ENCODE data around the gene UCN.

UCN gene

DNA sequence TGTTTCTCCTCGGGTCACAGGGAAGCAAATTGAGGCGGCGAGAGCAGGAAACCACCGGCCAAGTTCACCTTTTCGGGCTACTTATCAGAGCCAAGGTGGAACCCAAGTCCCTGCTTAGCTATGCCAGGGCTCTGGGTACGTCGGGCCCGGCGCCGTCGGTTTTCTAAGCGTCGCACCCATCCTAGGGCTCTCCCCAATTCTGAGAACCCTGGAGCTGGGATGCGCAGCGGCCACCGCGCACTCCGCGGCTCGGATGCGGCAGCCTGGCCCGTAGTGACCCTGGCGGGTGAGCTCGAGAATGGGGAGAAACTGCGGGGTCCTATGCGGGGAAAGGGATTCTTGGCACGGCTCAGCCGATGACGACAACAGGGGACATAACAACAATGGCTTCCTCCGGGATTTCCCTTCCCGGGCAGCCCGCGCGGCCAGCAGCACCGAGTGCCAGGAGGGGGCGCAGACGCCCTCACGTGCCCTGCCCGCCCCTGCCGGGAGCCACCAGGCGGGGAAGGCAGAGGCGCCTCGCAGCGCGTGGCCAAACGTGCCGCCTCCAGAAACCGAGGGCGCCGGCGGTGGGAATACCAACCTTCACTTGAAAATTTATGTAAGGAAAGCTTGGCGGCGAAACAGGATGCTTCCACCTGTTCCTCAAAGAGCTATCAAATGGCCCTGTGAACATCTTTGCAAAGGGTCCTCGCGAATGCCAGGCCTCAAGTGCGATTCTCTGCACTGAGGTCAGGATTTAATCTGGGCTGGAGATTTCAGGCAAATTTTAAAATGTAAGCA, 43.3 kb downstream of the UCN start:
- H3K9me2 ChIP-seq (replicated peaks; ENCODE audit: insufficient read depth, low read length): no peaks in the 10 kb centered on the region
- no peaks in the 10 kb centered on the region for H3K36me3 ChIP-seq (replicated peaks; ENCODE audit: insufficient read depth, low read length)
- H3F3A ChIP-seq (ENCODE audit: insufficient read depth, low read length): no peaks in the 10 kb centered on the region
- no peak overlapping the region for H3K27ac ChIP-seq (ENCODE audit: low read length)
- peak overlapping the region; percentile 81 for H3K4me2 ChIP-seq (ENCODE audit: low read depth, low read length)
- no peaks in the 10 kb centered on the region for H3K79me2 ChIP-seq (ENCODE audit: low read length)
- peaks cover 52% of the 10 kb centered on the region for H3K27me3 ChIP-seq (replicated peaks; ENCODE audit: insufficient read depth, low read length)
- peaks cover 5% of the 10 kb centered on the region; the same call in 1 of the 2 replicates for H3K4me1 ChIP-seq (ENCODE audit: low read length)
- peak overlapping the region; percentile 65 for H3K4me3 ChIP-seq (ENCODE audit: low read length)
- no peaks in the 10 kb centered on the region for H4K20me1 ChIP-seq (ENCODE audit: insufficient read depth, low read length)
- H3K9ac ChIP-seq (ENCODE audit: low read length): no peak overlapping the region
- no peak for TF ChIP-seq EZH2phosphoT487 (IDR thresholded peaks at IDR 0.05; ENCODE audit: low read length)
- TF ChIP-seq, protein P1, sequence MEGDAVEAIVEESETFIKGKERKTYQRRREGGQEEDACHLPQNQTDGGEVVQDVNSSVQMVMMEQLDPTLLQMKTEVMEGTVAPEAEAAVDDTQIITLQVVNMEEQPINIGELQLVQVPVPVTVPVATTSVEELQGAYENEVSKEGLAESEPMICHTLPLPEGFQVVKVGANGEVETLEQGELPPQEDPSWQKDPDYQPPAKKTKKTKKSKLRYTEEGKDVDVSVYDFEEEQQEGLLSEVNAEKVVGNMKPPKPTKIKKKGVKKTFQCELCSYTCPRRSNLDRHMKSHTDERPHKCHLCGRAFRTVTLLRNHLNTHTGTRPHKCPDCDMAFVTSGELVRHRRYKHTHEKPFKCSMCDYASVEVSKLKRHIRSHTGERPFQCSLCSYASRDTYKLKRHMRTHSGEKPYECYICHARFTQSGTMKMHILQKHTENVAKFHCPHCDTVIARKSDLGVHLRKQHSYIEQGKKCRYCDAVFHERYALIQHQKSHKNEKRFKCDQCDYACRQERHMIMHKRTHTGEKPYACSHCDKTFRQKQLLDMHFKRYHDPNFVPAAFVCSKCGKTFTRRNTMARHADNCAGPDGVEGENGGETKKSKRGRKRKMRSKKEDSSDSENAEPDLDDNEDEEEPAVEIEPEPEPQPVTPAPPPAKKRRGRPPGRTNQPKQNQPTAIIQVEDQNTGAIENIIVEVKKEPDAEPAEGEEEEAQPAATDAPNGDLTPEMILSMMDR (IDR thresholded peaks at IDR 0.05; ENCODE audit: low read length): peak; percentile 52
- peak overlapping the region; percentile 87 for H2AFZ ChIP-seq (ENCODE audit: low read length)
- peak; percentile 58 for DNase-seq
- H3K9me3 ChIP-seq (replicated peaks; ENCODE audit: insufficient read depth, low read length): no peaks in the 10 kb centered on the region

DNA sequence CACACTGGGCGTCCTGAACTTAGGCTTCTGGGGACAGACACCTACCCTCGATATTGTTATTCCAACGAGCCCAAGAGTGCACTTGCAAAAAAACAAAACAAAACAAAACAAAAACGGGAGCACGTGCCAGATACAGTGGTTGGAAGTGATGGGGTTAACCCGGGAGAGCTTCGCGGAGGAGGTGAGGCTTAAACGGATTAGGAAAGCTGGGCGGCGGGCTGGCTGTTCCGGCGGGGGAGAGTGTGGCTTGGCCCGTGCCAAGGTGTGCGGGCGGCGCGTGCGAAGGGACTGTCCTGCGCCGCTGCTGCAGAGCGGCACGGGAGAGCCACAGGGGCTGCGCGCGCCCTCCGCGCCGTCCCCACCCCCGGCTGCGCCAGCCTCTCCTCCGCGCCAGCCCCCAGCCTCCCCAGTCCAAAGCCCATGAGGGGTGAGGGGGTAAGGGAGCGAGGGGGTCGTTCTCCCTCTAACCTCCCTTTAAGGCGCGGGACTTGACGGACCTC, 43.9 kb downstream of the UCN start:
- DNase-seq: peak; percentile 12
- no peaks in the 10 kb centered on the region for H3K9me3 ChIP-seq (replicated peaks; ENCODE audit: insufficient read depth, low read length)
- H3K9ac ChIP-seq (ENCODE audit: low read length): no peak overlapping the region
- H3K4me1 ChIP-seq (ENCODE audit: low read length): peaks cover 5% of the 10 kb centered on the region; the same call in 1 of the 2 replicates
- no peaks in the 10 kb centered on the region for H4K20me1 ChIP-seq (ENCODE audit: insufficient read depth, low read length)
- H3K27ac ChIP-seq (ENCODE audit: low read length): no peak overlapping the region
- no peaks in the 10 kb centered on the region for H3K36me3 ChIP-seq (replicated peaks; ENCODE audit: insufficient read depth, low read length)
- no peak for TF ChIP-seq EZH2 (optimal IDR thresholded peaks at IDR 0.05; ENCODE audit: low read depth, low read length)
- TF ChIP-seq, protein P1 (IDR thresholded peaks at IDR 0.05; ENCODE audit: low read length): no peak
- TF ChIP-seq EZH2phosphoT487 (IDR thresholded peaks at IDR 0.05; ENCODE audit: low read length): no peak
- peak overlapping the region; percentile 81 for H3K4me2 ChIP-seq (ENCODE audit: low read depth, low read length)
- H2AFZ ChIP-seq (ENCODE audit: low read length): peak overlapping the region; percentile 87
- peak overlapping the region; percentile 65 for H3K4me3 ChIP-seq (ENCODE audit: low read length)
- H3K27me3 ChIP-seq (replicated peaks; ENCODE audit: insufficient read depth, low read length): peaks cover 52% of the 10 kb centered on the region
- H3F3A ChIP-seq (ENCODE audit: insufficient read depth, low read length): no peaks in the 10 kb centered on the region
- no peaks in the 10 kb centered on the region for H3K9me2 ChIP-seq (replicated peaks; ENCODE audit: insufficient read depth, low read length)
- H3K79me2 ChIP-seq (ENCODE audit: low read length): no peaks in the 10 kb centered on the region

DNA sequence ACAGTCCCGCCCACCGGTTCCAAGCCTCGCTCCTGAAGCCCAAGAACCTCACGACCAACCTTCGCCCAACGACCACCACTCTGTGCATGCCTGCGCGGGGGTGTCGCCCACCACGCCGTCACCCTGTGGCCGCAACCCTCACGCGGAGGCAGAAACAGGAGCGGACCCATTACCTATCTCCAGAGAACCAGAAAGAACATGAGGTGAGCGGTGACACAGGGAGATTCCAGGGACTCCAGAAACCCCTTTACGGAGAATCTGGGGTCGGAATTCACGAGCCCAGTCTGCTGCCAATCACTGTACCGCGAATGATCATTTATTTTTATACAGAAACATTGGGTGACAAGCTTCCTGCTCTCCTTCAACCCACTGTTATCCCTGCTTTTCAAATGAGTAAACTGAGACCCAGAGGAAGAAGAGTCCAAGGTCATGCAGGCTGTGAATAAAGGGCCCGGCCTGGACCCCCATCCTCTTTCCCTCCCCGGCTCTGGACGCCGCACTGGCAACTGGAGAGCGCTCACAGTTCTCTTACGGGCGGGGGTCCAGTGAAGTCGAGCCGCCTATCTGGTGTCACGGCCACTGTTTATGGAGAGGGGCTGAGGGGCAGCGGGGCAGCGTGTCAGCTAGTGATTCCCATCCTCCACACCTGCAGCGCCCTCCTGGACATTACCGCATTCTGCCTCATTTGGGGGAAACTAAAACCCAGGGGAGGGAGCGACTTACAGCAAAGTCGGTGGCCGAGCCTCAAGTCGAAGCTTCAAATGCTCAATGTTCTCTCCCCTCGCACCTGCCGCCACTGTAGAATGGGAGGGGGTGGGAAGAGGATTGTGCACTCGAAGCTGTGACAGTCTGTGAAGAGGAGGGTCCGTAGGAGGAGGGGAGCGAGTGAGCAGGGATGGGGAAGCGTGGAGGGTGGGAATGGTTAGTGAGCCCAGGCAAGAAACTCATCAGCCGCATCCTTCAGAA, 44.7 kb downstream of the UCN start:
- Histone ChIP-seq H3K9ac (ENCODE audit: low read length) (no peak overlapping the region), H3K27me3 (replicated peaks; ENCODE audit: insufficient read depth, low read length) (peaks cover 56% of the 10 kb centered on the region), H3K36me3 (replicated peaks; ENCODE audit: insufficient read depth, low read length) (no peaks in the 10 kb centered on the region)

More for the DNA sequence above, 44.7 kb downstream of the UCN start:
- Histone ChIP-seq H3F3A (ENCODE audit: insufficient read depth, low read length) (no peaks in the 10 kb centered on the region), H3K27ac (ENCODE audit: low read length) (no peak overlapping the region), H3K4me3 (ENCODE audit: low read length) (peak overlapping the region; percentile 65), H4K20me1 (ENCODE audit: insufficient read depth, low read length) (no peaks in the 10 kb centered on the region), H3K4me1 (ENCODE audit: low read length) (peaks cover 5% of the 10 kb centered on the region; the same call in 1 of the 2 replicates), H3K79me2 (ENCODE audit: low read length) (no peaks in the 10 kb centered on the region), H3K9me3 (replicated peaks; ENCODE audit: insufficient read depth, low read length) (no peaks in the 10 kb centered on the region), H3K4me2 (ENCODE audit: low read depth, low read length) (peak overlapping the region; percentile 81), H2AFZ (ENCODE audit: low read length) (peak overlapping the region; percentile 71), H3K9me2 (replicated peaks; ENCODE audit: insufficient read depth, low read length) (no peaks in the 10 kb centered on the region)
- no peak for DNase-seq
- TF ChIP-seq EZH2 (optimal IDR thresholded peaks at IDR 0.05; ENCODE audit: low read depth, low read length) (no peak), EZH2phosphoT487 (IDR thresholded peaks at IDR 0.05; ENCODE audit: low read length) (no peak)
- TF ChIP-seq, protein P1 (IDR thresholded peaks at IDR 0.05; ENCODE audit: low read length): no peak

Data from MM.1S (cell line).